BJ (cell line): Measurements from ENCODE around the gene COX7B2. TPM values are rescaled to one million over a fixed set of nuclear protein-coding genes. Genes with fewer than 3 reads are reported as not detected.

Experiments used
- CTCF ChIA-PET: fragments of 350-600 bp; formaldehyde crosslinking; extraction: SDS; loops from one replicate; lab custom pipeline; 2021; ENCODE audit warnings: antibody characterized with exemption, inconsistent platforms; lab: Yijun Ruan, JAX
- POLR2A ChIA-PET: fragments of 300-600 bp; sonication (Branson Sonifier 250); formaldehyde crosslinking; extraction: SDS; loops from one replicate; lab custom pipeline; 2021; ENCODE audit warnings: antibody characterized with exemption; lab: Charles Lee
- DNase-seq: peaks from one replicate; pipeline ENCODE4 v3.0.0-alpha.2; 2011; ENCODE audit warnings: low read depth
- H3K27me3 ChIP-seq: 2 replicates; pipeline ENCODE4 v1.6.0; 2011; ENCODE audit warnings: low read length; ENCODE audit not compliant: control insufficient read depth, insufficient read depth
- H3K36me3 ChIP-seq: 2 replicates; pipeline ENCODE4 v1.5.1; 2011; ENCODE audit warnings: low read length; ENCODE audit not compliant: control insufficient read depth, insufficient read depth
- H3K4me3 ChIP-seq: 2 replicates; pipeline ENCODE4 v1.5.1; 2011; ENCODE audit warnings: low read depth, mild to moderate bottlenecking, control low read depth, low read length
- polyA plus RNA-seq: library from polyadenylated mRNA; depleted of rRNA; stranded (reverse); fragments of >200 nt; gene quantifications from 2 replicates; pipeline ENCODE4 v1.2.3, GENCODE V29; 2011
- TF ChIP-seq, protein P1 (sequence below): IDR thresholded peaks from 2 replicates; pipeline ENCODE4 v1.5.1; 2011; ENCODE audit warnings: low read depth, mild to moderate bottlenecking, control low read depth, inconsistent platforms, low read length, moderate library complexity; ENCODE audit not compliant: insufficient read depth

The COX7B2 gene
- polyA plus RNA-seq, 1 experiment = not detected

DNA sequence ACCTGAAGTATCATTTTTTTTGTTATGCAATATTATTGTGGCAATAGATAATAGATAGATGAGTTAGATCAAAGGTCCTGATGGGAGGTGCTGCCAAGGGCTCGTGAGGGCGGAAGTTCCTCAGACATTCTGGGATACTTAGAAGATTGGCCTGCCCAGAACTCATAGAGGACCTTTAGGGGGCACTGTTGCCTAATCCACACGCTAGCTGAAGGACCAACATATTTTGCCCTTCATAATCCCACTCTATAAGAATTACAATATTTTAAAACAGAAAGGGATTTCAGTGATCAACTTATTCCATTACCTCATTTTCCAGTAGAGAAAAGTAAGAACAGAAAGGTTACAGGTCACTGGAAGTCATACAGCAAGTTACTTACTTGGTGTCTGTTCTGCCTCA is 22.9 kb upstream of the COX7B2 start:
- TF ChIP-seq, protein P1, sequence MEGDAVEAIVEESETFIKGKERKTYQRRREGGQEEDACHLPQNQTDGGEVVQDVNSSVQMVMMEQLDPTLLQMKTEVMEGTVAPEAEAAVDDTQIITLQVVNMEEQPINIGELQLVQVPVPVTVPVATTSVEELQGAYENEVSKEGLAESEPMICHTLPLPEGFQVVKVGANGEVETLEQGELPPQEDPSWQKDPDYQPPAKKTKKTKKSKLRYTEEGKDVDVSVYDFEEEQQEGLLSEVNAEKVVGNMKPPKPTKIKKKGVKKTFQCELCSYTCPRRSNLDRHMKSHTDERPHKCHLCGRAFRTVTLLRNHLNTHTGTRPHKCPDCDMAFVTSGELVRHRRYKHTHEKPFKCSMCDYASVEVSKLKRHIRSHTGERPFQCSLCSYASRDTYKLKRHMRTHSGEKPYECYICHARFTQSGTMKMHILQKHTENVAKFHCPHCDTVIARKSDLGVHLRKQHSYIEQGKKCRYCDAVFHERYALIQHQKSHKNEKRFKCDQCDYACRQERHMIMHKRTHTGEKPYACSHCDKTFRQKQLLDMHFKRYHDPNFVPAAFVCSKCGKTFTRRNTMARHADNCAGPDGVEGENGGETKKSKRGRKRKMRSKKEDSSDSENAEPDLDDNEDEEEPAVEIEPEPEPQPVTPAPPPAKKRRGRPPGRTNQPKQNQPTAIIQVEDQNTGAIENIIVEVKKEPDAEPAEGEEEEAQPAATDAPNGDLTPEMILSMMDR = peak; percentile 49
- no peak overlapping the region for H3K4me3 ChIP-seq
- POLR2A ChIA-PET = no interaction called here
- no peaks in the 10 kb centered on the region for H3K36me3 ChIP-seq
- DNase-seq = no peak
- H3K27me3 ChIP-seq = no peaks in the 10 kb centered on the region
- CTCF ChIA-PET = interaction anchor here (1.0 to 1.6 kb wide), 3 partner anchors 9 to 451 kb away, joined by 3 to 5 read pairs (median 4); no protein-coding TSS in a partner anchor

DNA sequence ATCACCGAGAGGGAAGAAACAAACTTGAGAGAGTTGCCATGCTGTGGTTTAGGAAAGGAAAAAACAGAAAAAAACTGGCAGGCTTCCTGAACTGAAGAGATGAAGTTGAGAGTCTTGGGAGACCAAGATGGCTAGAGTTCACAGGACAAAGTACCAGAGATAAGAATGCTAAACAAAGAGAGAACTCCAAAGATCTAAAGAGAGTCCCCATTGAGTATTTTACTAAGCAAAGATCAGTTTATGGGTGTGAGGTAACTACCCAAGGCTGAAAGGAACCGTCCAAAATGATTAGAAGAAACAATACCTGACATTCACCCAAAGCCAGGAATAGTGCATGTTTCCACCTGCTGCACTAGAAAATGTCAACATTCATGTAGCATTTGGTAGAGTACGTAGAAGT is 21.8 kb upstream of the COX7B2 start:
- H3K27me3 ChIP-seq = no peaks in the 10 kb centered on the region
- ChIA-PET POLR2A (no interaction called here), CTCF (interaction anchor here (1.6 kb wide), 1 partner anchor 452 kb away, joined by 3 read pairs; no protein-coding TSS in a partner anchor)

DNA sequence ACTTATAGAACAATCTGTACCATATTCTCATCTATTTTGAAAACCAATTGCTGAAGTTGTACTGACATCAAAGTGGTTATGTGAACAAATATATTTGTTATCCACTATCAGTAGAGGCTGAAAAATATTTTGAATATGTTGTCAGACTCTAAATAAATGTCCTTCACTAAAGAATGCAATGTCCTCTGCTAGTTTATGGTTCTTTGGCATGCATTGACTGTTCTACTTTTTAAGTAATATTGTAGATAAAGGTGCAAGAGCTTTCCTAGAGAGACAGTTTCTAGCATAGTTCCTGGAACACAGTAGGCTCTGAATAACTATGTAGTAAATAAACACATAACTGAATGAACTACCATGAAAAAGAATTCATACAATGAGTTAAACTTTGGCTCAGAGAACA is 18.2 kb upstream of the COX7B2 start:
- Histone ChIP-seq H3K4me3 (no peak overlapping the region), H3K36me3 (no peaks in the 10 kb centered on the region), H3K27me3 (no peaks in the 10 kb centered on the region)
- ChIA-PET CTCF (no interaction called here), POLR2A (no interaction called here)
- DNase-seq = no peak
- TF ChIP-seq, protein P1 = no peak

More for the DNA sequence above, 21.8 kb upstream of the COX7B2 start:
- H3K4me3 ChIP-seq = no peak overlapping the region
- no peaks in the 10 kb centered on the region for H3K36me3 ChIP-seq
- DNase-seq = no peak
- TF ChIP-seq, protein P1 = no peak

DNA sequence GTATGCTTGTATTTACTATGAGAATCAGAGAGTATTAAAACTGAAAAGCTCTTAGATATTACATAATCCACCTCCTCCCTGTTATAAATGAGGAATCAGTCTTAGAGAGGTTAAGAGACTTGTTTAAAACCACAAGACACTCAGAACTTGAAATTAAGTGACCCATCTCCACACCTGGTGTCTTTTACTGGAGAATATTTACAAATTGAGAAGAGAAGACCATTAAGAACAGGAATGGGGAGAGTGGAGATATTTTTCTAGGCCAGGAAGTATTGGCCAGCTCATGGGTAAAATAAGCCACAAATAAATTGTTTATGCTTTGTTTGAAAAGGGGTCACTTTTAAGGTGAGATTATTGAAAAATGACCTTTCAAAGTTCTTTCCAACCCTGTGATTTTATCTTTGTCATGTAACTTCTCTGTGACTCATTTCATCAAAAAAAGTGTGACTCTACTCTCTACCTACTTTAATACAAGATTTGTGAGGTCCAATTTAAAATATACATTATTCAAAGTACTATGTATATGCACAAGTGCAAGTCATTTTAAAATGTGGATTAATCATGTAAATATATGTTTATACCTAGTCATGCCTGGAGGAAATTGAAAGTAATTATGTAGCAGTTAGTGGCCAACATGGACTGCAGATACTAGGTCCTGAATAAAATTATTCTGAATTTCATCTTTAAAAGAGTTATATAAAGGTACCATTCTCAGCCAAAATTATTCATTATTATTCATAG is 15.9 kb upstream of the COX7B2 start:
- ChIA-PET CTCF (no interaction called here), POLR2A (no interaction called here)

DNA sequence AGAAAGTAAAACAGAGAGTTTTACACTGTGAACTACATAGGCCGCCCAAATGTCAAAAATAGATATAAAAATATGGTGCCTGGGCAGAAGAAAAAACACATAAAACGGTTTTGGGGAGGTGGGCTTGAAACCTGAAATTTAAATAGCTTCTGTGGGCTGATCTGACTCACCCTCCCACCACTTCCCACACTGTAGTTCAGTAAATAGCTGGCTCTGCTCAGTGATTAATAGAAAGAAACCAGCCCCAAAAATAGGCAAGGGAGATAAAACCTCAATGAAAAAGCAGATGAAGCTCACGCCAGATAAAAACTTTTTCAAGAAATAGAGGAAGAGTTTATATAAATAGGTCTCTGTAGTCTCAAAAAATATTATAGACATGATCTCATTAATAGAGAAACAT is 13.2 kb upstream of the COX7B2 start:
- no peak for DNase-seq
- Histone ChIP-seq H3K36me3 (no peaks in the 10 kb centered on the region), H3K27me3 (no peaks in the 10 kb centered on the region), H3K4me3 (no peak overlapping the region)
- POLR2A ChIA-PET = no interaction called here
- CTCF ChIA-PET = interaction anchor here (1.1 kb wide), 1 partner anchor 10 kb away, joined by 5 read pairs; no protein-coding TSS in a partner anchor
- TF ChIP-seq, protein P1 = no peak

More for the DNA sequence above, 15.9 kb upstream of the COX7B2 start:
- H3K36me3 ChIP-seq = no peaks in the 10 kb centered on the region
- no peak overlapping the region for H3K4me3 ChIP-seq
- no peak for DNase-seq
- TF ChIP-seq, protein P1 = no peak
- no peaks in the 10 kb centered on the region for H3K27me3 ChIP-seq
